Measurements from ENCODE around the gene UFD1. TPM values are rescaled to one million over a fixed set of nuclear protein-coding genes. Genes with fewer than 3 reads are reported as not detected.

The UFD1 gene
- polyA plus RNA-seq, 1 of the 3 experiments (the other 2 are of a cell fraction), result 111 TPM

GRCh38 chr22:19523240-19524169 is 44.5 kb upstream of the UFD1 start:
- H3K36me3 ChIP-seq (replicated peaks in 1 of 2; ENCODE audit: control insufficient read depth in 1 of 2, insufficient read depth in 2 of 2, low read length in 1 of 2), result no peaks in the 10 kb centered on the region
- POLR2A ChIA-PET, result no interaction called here
- H3K9me3 ChIP-seq, result no peaks in the 10 kb centered on the region
- no peak for TF ChIP-seq FOXM1 (IDR thresholded peaks at IDR 0.05; ENCODE audit: low read depth)
- no peak for TF ChIP-seq YY1 (IDR thresholded peaks at IDR 0.05; ENCODE audit: low read depth)
- peak; percentile 65 for DNase-seq
- no peaks in the 10 kb centered on the region for H4K20me1 ChIP-seq (ENCODE audit: insufficient read depth)
- no peaks in the 10 kb centered on the region for H3F3A ChIP-seq (replicated peaks; ENCODE audit: insufficient read depth)
- WGBS (ENCODE audit: low lambda C conversion rate), result 28% methylated on average over 15 of the region's 99 CpGs
- no peak overlapping the region for H3K27ac ChIP-seq (ENCODE audit: low read depth in 2 of 2, low read length in 1 of 2)
- no peaks in the 10 kb centered on the region for H3K9me2 ChIP-seq
- peaks cover 0 to 10% of the 10 kb centered on the region in 2 experiments; a peak in 1 of 4 replicates for H3K4me1 ChIP-seq (ENCODE audit: control insufficient read depth in 1 of 2, insufficient read depth in 2 of 2, low read depth in 1 of 2, low read length in 1 of 2)
- 0 out of 2 replicates have a peak overlapping the region, but pooled peaks have one; percentile 24 for H3K4me2 ChIP-seq
- no peaks in the 10 kb centered on the region for H3K79me2 ChIP-seq (ENCODE audit: insufficient read depth)
- H3K9ac ChIP-seq, result no peak overlapping the region
- H3K27me3 ChIP-seq (ENCODE audit: insufficient read depth), result no peaks in the 10 kb centered on the region
- H2AFZ ChIP-seq (ENCODE audit: low read depth), result no peak overlapping the region
- CTCF ChIA-PET, result interaction anchor here (0.8 to 1.3 kb wide), 2 partner anchors 9 to 106 kb away, joined by 3 to 4 read pairs; no protein-coding TSS in a partner anchor
- H3K4me3 ChIP-seq (ENCODE audit: low read depth in 2 of 2, low read length in 1 of 2), result peak overlapping the region in 1 of 2 experiments; percentile 35; a peak in 1 of 4 replicates

- no peak overlapping the region for H2AFZ ChIP-seq (ENCODE audit: low read depth)
- POLR2A ChIA-PET, result no interaction called here
Observed at GRCh38 chr22:19522881-19523239, 43.9 kb upstream of the UFD1 start.

GRCh38 chr22:19522190-19522880 is 43.3 kb upstream of the UFD1 start:
- POLR2A ChIA-PET, result no interaction called here
- Histone ChIP-seq H3K4me3 (ENCODE audit: low read depth in 2 of 2, low read length in 1 of 2) (no peak overlapping the region), H3K4me2 (no peak overlapping the region), H4K20me1 (ENCODE audit: insufficient read depth) (no peaks in the 10 kb centered on the region), H3K9ac (no peak overlapping the region), H3K27me3 (ENCODE audit: insufficient read depth) (no peaks in the 10 kb centered on the region), H3K4me1 (ENCODE audit: control insufficient read depth in 1 of 2, insufficient read depth in 2 of 2, low read depth in 1 of 2, low read length in 1 of 2) (peaks cover 0 to 8% of the 10 kb centered on the region in 2 experiments; a peak in 1 of 4 replicates), H3K36me3 (replicated peaks in 1 of 2; ENCODE audit: control insufficient read depth in 1 of 2, insufficient read depth in 2 of 2, low read length in 1 of 2) (no peaks in the 10 kb centered on the region), H2AFZ (ENCODE audit: low read depth) (no peak overlapping the region), H3K27ac (ENCODE audit: low read depth in 2 of 2, low read length in 1 of 2) (no peak overlapping the region), H3K9me2 (no peaks in the 10 kb centered on the region), H3F3A (replicated peaks; ENCODE audit: insufficient read depth) (no peaks in the 10 kb centered on the region), H3K9me3 (no peaks in the 10 kb centered on the region), H3K79me2 (ENCODE audit: insufficient read depth) (no peaks in the 10 kb centered on the region)
- no peak for TF ChIP-seq RFX5 (IDR thresholded peaks at IDR 0.05; ENCODE audit: low read length)
- TF ChIP-seq YY1 (IDR thresholded peaks at IDR 0.05; ENCODE audit: low read depth), result no peak
- TF ChIP-seq MXI1 (IDR thresholded peaks at IDR 0.05; ENCODE audit: low read depth, low read length), result no peak
- no peak for TF ChIP-seq MAX (IDR thresholded peaks at IDR 0.05; ENCODE audit: low read depth)
- no peak for TF ChIP-seq ELF1 (IDR thresholded peaks at IDR 0.05)
- no peak for TF ChIP-seq EZH2phosphoT487 (IDR thresholded peaks at IDR 0.05; ENCODE audit: borderline replicate concordance, low read depth)
- TF ChIP-seq FOSL2 (IDR thresholded peaks at IDR 0.05; ENCODE audit: borderline replicate concordance, low read depth), result no peak
- no peak for TF ChIP-seq NFIC (IDR thresholded peaks at IDR 0.05; ENCODE audit: borderline replicate concordance)
- no peak for TF ChIP-seq GATA2 (CRISPR knock-in tag; IDR thresholded peaks at IDR 0.05)
- no peak for TF ChIP-seq TCF12 (IDR thresholded peaks at IDR 0.05)
- TF ChIP-seq PBX3 (IDR thresholded peaks at IDR 0.05), result no peak
- no peak for TF ChIP-seq GABPA (IDR thresholded peaks at IDR 0.05; ENCODE audit: low read depth)
- TF ChIP-seq RCOR1 (IDR thresholded peaks at IDR 0.05; ENCODE audit: low read length), result no peak
- no peak for TF ChIP-seq CHD2 (IDR thresholded peaks at IDR 0.05; ENCODE audit: low read length, partially characterized antibody)
- no peak for TF ChIP-seq FOXM1 (IDR thresholded peaks at IDR 0.05; ENCODE audit: low read depth)
- no peak for TF ChIP-seq CTCF (IDR thresholded peaks at IDR 0.05)
- 81% methylated on average over 7 of the region's 16 CpGs for WGBS (ENCODE audit: low lambda C conversion rate)
- DNase-seq, result peak; percentile 50
- CTCF ChIA-PET, result interaction anchor here (0.6 to 1.9 kb wide), 3 partner anchors 46 to 208 kb away, joined by 3 to 9 read pairs (median 4); no protein-coding TSS in a partner anchor

More at GRCh38 chr22:19522881-19523239, 43.9 kb upstream of the UFD1 start:
- WGBS (ENCODE audit: low lambda C conversion rate), result 83% methylated on average over 7 of the region's 9 CpGs
- H4K20me1 ChIP-seq (ENCODE audit: insufficient read depth), result no peaks in the 10 kb centered on the region
- no peak for DNase-seq
- H3K79me2 ChIP-seq (ENCODE audit: insufficient read depth), result no peaks in the 10 kb centered on the region
- H3K9me3 ChIP-seq, result no peaks in the 10 kb centered on the region
- no peaks in the 10 kb centered on the region for H3K9me2 ChIP-seq
- no peaks in the 10 kb centered on the region for H3F3A ChIP-seq (replicated peaks; ENCODE audit: insufficient read depth)
- H3K9ac ChIP-seq, result no peak overlapping the region
- H3K4me3 ChIP-seq (ENCODE audit: low read depth in 2 of 2, low read length in 1 of 2), result no peak overlapping the region
- H3K4me2 ChIP-seq, result no peak overlapping the region
- peaks cover 0 to 10% of the 10 kb centered on the region in 2 experiments; a peak in 1 of 4 replicates for H3K4me1 ChIP-seq (ENCODE audit: control insufficient read depth in 1 of 2, insufficient read depth in 2 of 2, low read depth in 1 of 2, low read length in 1 of 2)
- CTCF ChIA-PET, result interaction anchor here (0.6 to 0.8 kb wide), 2 partner anchors 10 to 46 kb away, joined by 3 to 4 read pairs; no protein-coding TSS in a partner anchor
- H3K27me3 ChIP-seq (ENCODE audit: insufficient read depth), result no peaks in the 10 kb centered on the region
- H3K36me3 ChIP-seq (replicated peaks in 1 of 2; ENCODE audit: control insufficient read depth in 1 of 2, insufficient read depth in 2 of 2, low read length in 1 of 2), result no peaks in the 10 kb centered on the region
- H3K27ac ChIP-seq (ENCODE audit: low read depth in 2 of 2, low read length in 1 of 2), result no peak overlapping the region
- TF ChIP-seq TAF1 (IDR thresholded peaks at IDR 0.05; ENCODE audit: borderline replicate concordance, low read depth, low read length), result no peak

All from SK-N-SH (cell line).